Tibial nerve (tissue), 4 donors: ENCODE results near the gene GAR1. TPM values are rescaled to one million over a fixed set of nuclear protein-coding genes. Genes with fewer than 3 reads are reported as not detected.
A peak's percentile ranks its signal among the peaks of the same experiment; 100 is the strongest.
"Not testable (repeated sequence)": the region's sequence is repeated elsewhere in the genome, so short reads cannot be mapped to it uniquely, and the experiment has no call there.

ENCODE experiments used
- DNase-seq, 2 donors: peaks; one replicate each; pipeline ENCODE4 v3.0.0-alpha.2; 2019; ENCODE audit warnings: low spot score in 2 of 2
- H3K27ac ChIP-seq, 4 donors: fragments of 200-600 bp; sonication (generic) in 3 of 4; one replicate each; pipeline ENCODE4 v1.5.1; 2017 to 2019; ENCODE audit warnings: mild to moderate bottlenecking in 1 of 4
- H3K27me3 ChIP-seq, 2 donors: fragments of 200-600 bp; sonication (generic) in 1 of 2; one replicate each; pipeline versions ENCODE4 v1.5.1 to v1.6.0; 2017 to 2019
- H3K36me3 ChIP-seq, 3 donors: fragments of 200-600 bp; sonication (generic); one replicate each; pipeline ENCODE4 v1.5.1; 2018 to 2019
- H3K4me1 ChIP-seq, 4 donors: fragments of 200-600 bp; sonication (generic) in 3 of 4; one replicate each; pipeline ENCODE4 v1.5.1; 2017 to 2019
- H3K4me3 ChIP-seq, 4 donors: fragments of 200-600 bp; sonication (generic) in 3 of 4; one replicate each; pipeline ENCODE4 v1.5.1; 2017 to 2019; ENCODE audit warnings: mild to moderate bottlenecking in 1 of 4, moderate library complexity in 1 of 4
- H3K9me3 ChIP-seq, 4 donors: fragments of 200-600 bp; sonication (generic) in 3 of 4; one replicate each; pipeline ENCODE4 v1.5.1; 2017 to 2019
- CTCF ChIP-seq, 5 experiments: fragments of 200-600 bp in 3 of 5; fragments of 450-650 bp in 2 of 5; sonication (generic) in 3 of 5; IDR thresholded peaks; one replicate each; pipeline ENCODE4 v1.5.1; 2016 to 2019; ENCODE audit warnings: antibody characterized with exemption in 5 of 5, mild to moderate bottlenecking in 3 of 5, moderate library complexity in 2 of 5
- EP300 ChIP-seq, 2 donors: sonication (generic); formaldehyde crosslinking; IDR thresholded peaks; one replicate each; pipeline ENCODE4 v1.6.1; 2017; ENCODE audit warnings: antibody characterized with exemption in 2 of 2, mild to moderate bottlenecking in 1 of 2
- POLR2A ChIP-seq, 2 donors: fragments of 450-650 bp; IDR thresholded peaks; one replicate each; pipeline ENCODE4 v1.6.1; 2017; ENCODE audit warnings: antibody characterized with exemption in 2 of 2, mild to moderate bottlenecking in 2 of 2, moderate library complexity in 2 of 2
- WGBS, 2 donors: methylation state at CpG; one replicate each; pipeline ENCODE4 v1.1.5; 2018; 5-methylcytosine and 5-hydroxymethylcytosine counted together
- total RNA-seq, 4 donors: library from RNA; depleted of rRNA; stranded (reverse); fragments of >200 nt; gene quantifications; one replicate each; pipeline ENCODE4 v1.1.0, GENCODE V29; 2016

GAR1 gene
- total RNA-seq = 1 to 10 TPM; 6.3 to 9.0 (median 6.8) TPM

GRCh38 chr4:109815151-109816081 is at the start of gene GAR1:
GAR1 (plus strand) TSS chr4:109815762; CDS start chr4:109816165, 403 bp downstream.
- Histone ChIP-seq H3K4me3 (peak within 1 kb of the TSS; percentile 45 to 82 (median 78)), H3K27ac (peak within 1 kb of the TSS; percentile 60 to 90 (median 80)), H3K36me3 (peaks cover 0 to 15% (median 0%) of the 10 kb centered on the region in 3 donors), H3K9me3 (no peaks in the 10 kb centered on the region), H3K4me1 (peaks cover 0 to 32% (median 10%) of the 10 kb centered on the region in 4 donors), H3K27me3 (no peaks in the 10 kb centered on the region)
- TF ChIP-seq EP300 (IDR thresholded peaks at IDR 0.05) = peak; percentile 85 to 88
- peak in 1 of 2 donors; percentile 24 for TF ChIP-seq POLR2A (IDR thresholded peaks at IDR 0.05)
- no peak for TF ChIP-seq CTCF (IDR thresholded peaks at IDR 0.05)
- 0 to 1% methylated on average over 53 of the region's 53 CpGs for WGBS, 2 donors
- DNase-seq = peak; percentile 67 to 77

- not testable (repeated sequence) for H3K27ac ChIP-seq, H3K27me3 ChIP-seq, H3K36me3 ChIP-seq, H3K4me1 ChIP-seq, H3K4me3 ChIP-seq, H3K9me3 ChIP-seq, DNase-seq
- WGBS, 2 donors = 77 to 86% methylated on average over 2 of the region's 2 CpGs
These were observed 33.5 kb upstream of the GAR1 start for GRCh38 chr4:109782092-109782491.

- WGBS, 2 donors = 87 to 96% methylated on average over 1 of the region's 1 CpG
- H3K4me1 ChIP-seq = no peaks in the 10 kb centered on the region
- DNase-seq = no peak
- no peak for TF ChIP-seq POLR2A (IDR thresholded peaks at IDR 0.05)
- no peak for TF ChIP-seq EP300 (IDR thresholded peaks at IDR 0.05)
- TF ChIP-seq CTCF (IDR thresholded peaks at IDR 0.05) = no peak
- H3K4me3 ChIP-seq = no peak overlapping the region
- no peaks in the 10 kb centered on the region for H3K27me3 ChIP-seq
- no peaks in the 10 kb centered on the region for H3K36me3 ChIP-seq
- H3K9me3 ChIP-seq = peaks cover 0 to 7% (median 0%) of the 10 kb centered on the region in 4 donors
- H3K27ac ChIP-seq = no peak overlapping the region
These were observed 28.7 kb upstream of the GAR1 start for GRCh38 chr4:109786846-109787245.

GRCh38 chr4:109787807-109788206 is 27.8 kb upstream of the GAR1 start:
- TF ChIP-seq POLR2A (IDR thresholded peaks at IDR 0.05) (no peak), CTCF (IDR thresholded peaks at IDR 0.05) (no peak), EP300 (IDR thresholded peaks at IDR 0.05) (no peak)
- H3K36me3 ChIP-seq = no peaks in the 10 kb centered on the region
- no peaks in the 10 kb centered on the region for H3K4me1 ChIP-seq
- WGBS, 2 donors = 88 to 94% methylated on average over 1 of the region's 1 CpG
- no peak overlapping the region for H3K4me3 ChIP-seq
- H3K27ac ChIP-seq = no peak overlapping the region
- DNase-seq = no peak
- H3K27me3 ChIP-seq = no peaks in the 10 kb centered on the region
- H3K9me3 ChIP-seq = peaks cover 0 to 7% (median 0%) of the 10 kb centered on the region in 4 donors

- WGBS, 2 donors = 84 to 86% methylated on average over 6 of the region's 6 CpGs
- TF ChIP-seq EP300 (IDR thresholded peaks at IDR 0.05) = no peak
- TF ChIP-seq CTCF (IDR thresholded peaks at IDR 0.05) = no peak
- TF ChIP-seq POLR2A (IDR thresholded peaks at IDR 0.05) = no peak
- DNase-seq = no peak
- Histone ChIP-seq H3K4me1 (no peaks in the 10 kb centered on the region), H3K27ac (no peak overlapping the region), H3K9me3 (peaks cover 0 to 33% (median 0%) of the 10 kb centered on the region in 4 donors), H3K27me3 (no peaks in the 10 kb centered on the region), H3K36me3 (no peaks in the 10 kb centered on the region), H3K4me3 (no peak overlapping the region)
These were observed 20.5 kb upstream of the GAR1 start for GRCh38 chr4:109795059-109795458.
